ENCODE measurements around the gene CYGB. TPM values are rescaled to one million over a fixed set of nuclear protein-coding genes. Genes with fewer than 3 reads are reported as not detected.
"Not testable (repeated sequence)": the region's sequence is repeated elsewhere in the genome, so short reads cannot be mapped to it uniquely, and the experiment has no call there.

Gene CYGB
- total RNA-seq, 2 donors from 2014 or later = not detected

DNA sequence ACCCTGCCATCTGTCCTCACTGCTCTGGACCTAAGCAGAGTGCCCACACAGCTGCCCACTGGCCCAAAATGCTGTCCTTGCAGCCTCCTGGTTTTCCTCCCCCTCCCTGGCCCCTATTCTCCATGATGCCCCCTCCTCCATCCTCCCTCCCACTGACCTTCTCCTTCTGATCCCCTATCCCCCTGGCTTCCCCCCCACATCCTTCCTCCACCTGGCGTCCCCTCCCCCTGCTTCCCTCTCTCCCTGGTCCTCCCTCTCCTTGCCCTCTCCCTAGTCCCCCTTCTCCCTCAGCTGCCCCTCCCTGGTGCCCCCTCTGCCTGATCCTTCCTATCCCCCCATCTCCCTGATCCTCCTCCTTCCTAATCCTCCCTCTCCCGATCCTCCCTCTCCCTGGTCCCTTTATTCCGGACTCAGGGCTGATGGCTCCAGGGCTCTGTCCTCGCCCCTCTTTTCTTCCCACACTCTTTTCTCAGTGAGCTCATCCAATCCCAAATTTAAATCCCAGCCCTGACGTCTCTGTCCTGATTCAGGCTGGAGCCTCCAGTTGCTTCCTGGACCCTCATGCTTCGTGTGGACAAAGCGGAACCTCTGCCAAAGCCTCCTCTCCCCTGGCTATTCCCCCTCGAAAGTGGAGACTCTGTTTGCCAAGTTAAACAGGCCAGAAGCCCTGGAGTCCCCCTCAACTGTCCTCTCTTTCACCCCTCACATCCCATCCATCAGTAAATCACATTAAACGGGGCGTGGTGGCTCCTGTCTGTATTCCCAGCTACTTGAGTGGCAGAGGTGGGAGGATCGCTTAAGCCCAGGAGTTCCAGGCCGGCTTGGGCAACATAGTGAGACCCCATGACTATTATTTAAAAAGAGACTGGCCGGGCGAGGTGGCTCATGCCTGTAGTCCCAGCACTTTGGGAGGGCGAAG, 18.2 kb downstream of the CYGB start:
- Mint-ChIP-seq H3K4me1 (peaks cover 6% of the 10 kb centered on the region), H3K27ac (peak overlapping the region; percentile 81), H3K4me3 (no peak overlapping the region), H3K27me3 (no peaks in the 10 kb centered on the region), H3K9me3 (no peaks in the 10 kb centered on the region), H3K36me3 (ENCODE audit: low read depth) (no peaks in the 10 kb centered on the region)
- no peak for ATAC-seq (replicated peaks)

DNA sequence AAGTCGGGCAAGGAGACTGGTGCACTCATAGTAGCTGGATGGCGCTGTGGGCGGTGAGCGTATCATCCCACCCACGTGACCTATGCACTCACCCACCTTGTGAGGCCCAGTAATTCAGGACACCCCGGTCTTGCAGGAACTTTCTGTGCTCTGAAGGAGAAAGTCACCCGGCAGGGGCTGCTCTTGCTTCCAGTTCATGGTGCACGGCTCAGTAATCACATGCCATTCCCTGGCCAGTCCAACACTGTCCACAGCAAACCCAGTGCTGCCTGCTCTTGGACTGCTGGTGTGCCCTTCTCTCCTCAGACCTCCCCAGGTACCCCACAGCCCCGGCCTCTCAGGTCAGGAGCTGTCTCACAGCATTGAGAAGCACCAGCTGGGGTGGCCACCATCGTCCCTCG, 19.9 kb downstream of the CYGB start:
- H3K9me3 Mint-ChIP-seq = no peaks in the 10 kb centered on the region
- no peak overlapping the region for H3K4me3 Mint-ChIP-seq
- H3K27ac Mint-ChIP-seq = peak overlapping the region; percentile 72
- H3K4me1 Mint-ChIP-seq = peaks cover 18% of the 10 kb centered on the region
- no peaks in the 10 kb centered on the region for H3K36me3 Mint-ChIP-seq (ENCODE audit: low read depth)
- no peaks in the 10 kb centered on the region for H3K27me3 Mint-ChIP-seq
- no peak for ATAC-seq (replicated peaks)

DNA sequence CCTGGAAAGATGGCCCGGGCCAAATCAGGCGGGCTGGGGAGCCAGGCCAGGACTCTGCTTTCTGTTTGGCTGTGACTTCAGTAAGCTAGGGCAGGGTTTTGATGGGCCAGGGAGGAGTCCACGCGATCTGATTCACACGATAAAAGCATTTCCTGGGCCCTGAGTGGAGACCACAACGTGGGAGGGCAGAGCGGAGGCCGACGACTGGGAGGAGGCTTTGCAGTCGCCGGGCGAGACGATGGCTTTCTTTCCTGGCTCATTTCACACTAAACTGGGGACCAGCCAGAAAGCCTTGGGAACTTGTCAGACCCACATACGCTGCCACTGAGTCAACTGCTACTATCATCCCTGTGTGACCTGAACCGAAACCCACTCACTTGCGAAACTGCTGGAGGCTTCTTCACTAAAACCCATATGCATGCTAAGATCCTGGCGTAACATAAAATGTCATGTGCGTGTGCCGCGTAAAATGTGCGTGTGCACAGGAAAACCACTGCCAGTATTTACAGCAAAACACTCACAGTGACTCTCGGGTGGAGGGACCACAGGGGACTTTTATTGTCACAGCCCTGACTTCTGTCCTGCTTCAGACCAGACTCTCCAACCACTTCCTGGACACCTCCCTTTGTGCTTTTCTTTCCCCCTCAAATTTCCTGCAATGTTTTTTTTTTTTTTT, 22.1 kb downstream of the CYGB start:
- Mint-ChIP-seq H3K4me1 (peaks cover 26% of the 10 kb centered on the region), H3K36me3 (ENCODE audit: low read depth) (no peaks in the 10 kb centered on the region), H3K27me3 (no peaks in the 10 kb centered on the region), H3K27ac (peak overlapping the region; percentile 85), H3K9me3 (no peaks in the 10 kb centered on the region), H3K4me3 (peak overlapping the region; percentile 64)
- peak; percentile 91 for ATAC-seq (replicated peaks)

DNA sequence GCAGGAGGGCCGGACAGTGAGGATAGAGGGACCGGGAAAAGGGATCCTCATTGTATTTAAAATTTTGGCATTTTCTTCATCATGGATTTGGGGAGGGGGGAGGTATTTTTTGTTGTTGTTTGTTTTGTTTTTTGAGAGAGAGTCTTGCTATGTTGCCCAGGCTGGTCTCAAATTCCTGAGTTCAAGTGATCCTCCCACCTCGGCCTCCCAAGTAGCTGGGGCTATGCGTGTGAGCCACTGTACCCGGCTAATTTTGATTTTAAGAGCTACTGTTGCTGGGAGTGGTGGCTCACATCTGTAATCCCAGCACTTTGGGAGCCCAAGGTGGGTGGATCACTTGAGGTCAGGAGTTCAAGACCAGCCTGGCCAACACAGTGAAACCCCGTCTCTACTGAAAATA, 23.2 kb downstream of the CYGB start:
- not testable (repeated sequence) for H3K36me3 Mint-ChIP-seq (ENCODE audit: low read depth); ATAC-seq (replicated peaks); H3K27me3 Mint-ChIP-seq; H3K9me3 Mint-ChIP-seq
- peak overlapping the region; percentile 85 for H3K27ac Mint-ChIP-seq
- peak overlapping the region; percentile 64 for H3K4me3 Mint-ChIP-seq
- peaks cover 26% of the 10 kb centered on the region for H3K4me1 Mint-ChIP-seq

DNA sequence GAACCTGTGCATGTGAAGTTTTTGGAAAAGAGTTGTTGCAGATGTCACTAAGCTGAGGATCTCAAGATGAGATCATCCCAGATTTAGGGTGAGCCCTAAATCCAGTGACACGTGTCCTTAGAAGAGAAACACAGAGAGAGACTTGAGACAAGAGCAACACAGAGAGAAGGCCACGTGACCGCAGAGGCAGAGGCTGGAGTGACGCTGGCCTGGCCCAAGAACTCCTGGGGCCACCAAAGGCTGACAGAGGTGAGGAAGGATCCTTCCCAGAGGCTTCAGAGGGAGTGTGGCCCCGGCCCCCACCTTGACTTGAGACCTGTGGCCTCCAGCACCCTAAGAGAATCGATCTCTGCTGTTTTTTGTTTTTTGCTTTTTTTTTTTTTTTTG, 24.2 kb downstream of the CYGB start:
- H3K9me3 Mint-ChIP-seq = no peaks in the 10 kb centered on the region
- peak overlapping the region; percentile 65 for H3K27ac Mint-ChIP-seq
- H3K27me3 Mint-ChIP-seq = no peaks in the 10 kb centered on the region
- no peaks in the 10 kb centered on the region for H3K36me3 Mint-ChIP-seq (ENCODE audit: low read depth)
- peaks cover 21% of the 10 kb centered on the region for H3K4me1 Mint-ChIP-seq
- peak overlapping the region; percentile 19 for H3K4me3 Mint-ChIP-seq
- no peak for ATAC-seq (replicated peaks)

DNA sequence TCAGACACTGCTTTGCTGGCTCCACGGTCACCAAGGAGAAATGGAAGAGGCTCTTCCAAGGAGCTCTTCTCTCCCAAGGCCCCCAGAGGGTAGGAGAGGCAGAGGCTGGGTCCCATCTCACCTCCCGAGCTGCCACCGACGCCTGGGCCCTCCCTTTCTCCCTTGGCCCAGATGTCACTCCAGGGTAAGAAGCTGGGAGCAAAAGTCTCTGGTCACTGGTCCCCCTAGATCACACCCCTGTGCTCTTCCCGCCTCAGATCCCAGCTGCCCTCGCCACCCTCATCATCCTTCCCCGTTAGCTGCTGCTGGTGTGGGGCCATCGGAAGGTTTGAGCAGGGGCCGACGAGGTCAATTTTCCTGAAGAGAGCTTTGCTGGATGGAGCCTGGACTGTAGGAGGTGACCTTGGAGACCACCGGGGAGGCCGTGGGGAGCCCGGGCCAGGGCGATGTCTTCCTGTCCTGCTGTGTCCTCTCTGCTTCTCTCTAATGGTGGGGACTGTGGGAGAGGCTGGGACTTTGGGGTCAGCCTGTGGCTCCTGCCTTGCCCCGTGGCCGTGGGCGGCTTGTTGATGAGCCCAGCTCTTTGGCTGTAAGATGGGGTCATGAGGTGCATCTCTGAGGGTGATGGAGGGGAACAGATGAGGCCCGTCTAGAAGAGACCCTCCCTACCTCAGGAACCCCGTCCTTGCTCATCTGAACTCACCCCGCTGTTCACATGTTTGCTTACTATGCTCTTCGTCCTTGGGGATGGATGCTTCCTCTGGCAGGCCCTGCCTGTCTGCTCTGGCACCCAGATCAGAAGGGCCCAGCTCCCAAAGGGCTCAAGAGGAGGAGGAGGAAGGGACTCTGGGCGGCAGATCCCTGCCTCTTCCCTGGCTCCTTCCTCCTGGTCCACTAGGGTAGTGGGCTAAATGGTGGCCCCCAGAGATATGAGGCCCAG, 24.9 kb downstream of the CYGB start:
- Mint-ChIP-seq H3K27me3 (no peaks in the 10 kb centered on the region), H3K36me3 (ENCODE audit: low read depth) (no peaks in the 10 kb centered on the region), H3K9me3 (no peaks in the 10 kb centered on the region), H3K4me3 (peak overlapping the region; percentile 19), H3K27ac (peak overlapping the region; percentile 65), H3K4me1 (peaks cover 21% of the 10 kb centered on the region)
- no peak for ATAC-seq (replicated peaks)

DNA sequence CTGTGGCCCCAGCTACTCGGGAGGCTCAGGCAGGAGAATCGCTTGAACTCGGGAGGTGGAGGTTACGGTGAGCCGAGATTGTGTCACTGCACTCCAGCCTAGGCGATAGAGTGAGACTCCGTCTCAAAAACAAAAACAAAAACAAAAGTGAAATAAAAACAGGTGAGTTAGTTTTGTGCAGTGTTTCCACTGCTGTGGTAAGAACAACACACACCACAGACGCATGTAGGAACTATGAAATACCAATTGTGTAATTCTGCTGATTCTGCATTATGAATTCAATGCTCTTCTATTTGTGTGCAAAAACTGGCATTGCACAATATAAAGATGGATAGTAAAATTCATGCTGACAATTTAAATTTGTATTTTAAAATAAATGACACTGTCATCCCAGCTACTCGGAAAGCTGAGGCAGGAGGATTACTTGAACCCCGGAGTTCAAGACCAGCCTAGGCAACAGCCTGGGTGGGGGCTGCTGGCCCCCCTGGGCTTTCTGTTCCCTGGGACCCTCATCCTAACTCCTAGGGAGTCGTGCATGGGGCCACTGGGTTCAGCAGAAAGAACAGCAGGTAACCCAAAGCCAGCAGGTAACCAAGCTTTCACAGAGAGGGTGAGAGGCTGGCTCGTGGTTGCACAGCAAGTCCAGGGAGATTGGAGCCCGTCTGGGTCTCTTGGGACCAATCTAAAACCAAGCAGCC, 25.7 kb downstream of the CYGB start:
- Mint-ChIP-seq H3K4me1 (peaks cover 21% of the 10 kb centered on the region), H3K27me3 (no peaks in the 10 kb centered on the region), H3K27ac (peak overlapping the region; percentile 36), H3K36me3 (ENCODE audit: low read depth) (no peaks in the 10 kb centered on the region), H3K9me3 (no peaks in the 10 kb centered on the region), H3K4me3 (no peak overlapping the region)
- no peak for ATAC-seq (replicated peaks)

DNA sequence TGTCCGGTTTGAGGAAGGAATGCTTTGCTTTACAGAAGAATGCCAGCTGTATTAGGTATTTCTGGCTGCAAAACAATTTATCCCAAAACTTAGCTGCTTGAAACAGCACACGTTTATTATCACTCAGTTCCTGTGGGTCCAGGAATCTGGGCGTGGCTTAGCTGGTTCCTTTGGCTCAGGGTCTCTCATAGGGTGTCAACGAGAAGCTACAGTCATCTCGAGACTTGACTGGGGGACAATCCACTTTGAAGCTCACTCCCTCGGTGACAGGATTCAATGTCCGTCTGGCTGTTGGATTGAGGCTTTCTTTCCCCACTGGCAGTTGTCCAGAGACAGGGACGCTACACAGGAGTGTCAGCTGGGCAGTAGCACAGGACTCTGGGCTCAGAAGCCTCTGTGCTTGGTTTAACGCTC, 26.7 kb downstream of the CYGB start:
- ATAC-seq (replicated peaks) = no peak
- H3K9me3 Mint-ChIP-seq = no peaks in the 10 kb centered on the region
- no peaks in the 10 kb centered on the region for H3K36me3 Mint-ChIP-seq (ENCODE audit: low read depth)
- no peak overlapping the region for H3K27ac Mint-ChIP-seq
- H3K4me3 Mint-ChIP-seq = no peak overlapping the region
- peaks cover 21% of the 10 kb centered on the region for H3K4me1 Mint-ChIP-seq
- no peaks in the 10 kb centered on the region for H3K27me3 Mint-ChIP-seq

DNA sequence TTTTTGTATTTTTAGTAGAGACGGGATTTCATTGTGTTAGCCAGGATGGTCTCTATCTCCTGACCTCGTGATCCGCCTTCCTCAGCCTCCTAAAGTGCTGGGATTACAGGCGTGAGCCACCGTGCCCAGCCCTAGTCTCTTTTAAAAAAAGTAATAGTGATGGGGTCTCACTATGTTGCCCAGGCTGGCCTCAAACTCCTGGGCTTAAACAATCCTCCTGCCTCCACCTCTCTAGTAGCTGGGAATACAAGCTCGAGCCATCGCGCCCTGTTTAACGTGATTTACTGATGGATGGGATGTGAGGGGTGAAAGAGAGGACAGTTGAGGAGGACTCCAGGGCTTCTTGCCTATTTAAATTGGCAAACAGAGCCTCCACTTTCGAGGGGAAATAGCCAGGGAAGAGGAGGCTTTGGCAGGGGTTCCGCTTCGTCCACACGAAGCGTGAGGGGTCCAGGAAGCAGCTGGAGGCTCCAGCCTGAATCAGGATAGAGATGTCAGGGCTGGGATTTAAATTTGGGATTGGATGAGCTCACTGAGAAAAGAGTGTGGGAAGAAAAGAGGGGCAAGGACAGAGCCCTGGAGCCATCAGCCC, 28.9 kb downstream of the CYGB start:
- not testable (repeated sequence) for H3K27me3 Mint-ChIP-seq; ATAC-seq (replicated peaks); H3K36me3 Mint-ChIP-seq (ENCODE audit: low read depth); H3K9me3 Mint-ChIP-seq; H3K4me3 Mint-ChIP-seq; H3K27ac Mint-ChIP-seq
- peaks cover 16% of the 10 kb centered on the region for H3K4me1 Mint-ChIP-seq

DNA sequence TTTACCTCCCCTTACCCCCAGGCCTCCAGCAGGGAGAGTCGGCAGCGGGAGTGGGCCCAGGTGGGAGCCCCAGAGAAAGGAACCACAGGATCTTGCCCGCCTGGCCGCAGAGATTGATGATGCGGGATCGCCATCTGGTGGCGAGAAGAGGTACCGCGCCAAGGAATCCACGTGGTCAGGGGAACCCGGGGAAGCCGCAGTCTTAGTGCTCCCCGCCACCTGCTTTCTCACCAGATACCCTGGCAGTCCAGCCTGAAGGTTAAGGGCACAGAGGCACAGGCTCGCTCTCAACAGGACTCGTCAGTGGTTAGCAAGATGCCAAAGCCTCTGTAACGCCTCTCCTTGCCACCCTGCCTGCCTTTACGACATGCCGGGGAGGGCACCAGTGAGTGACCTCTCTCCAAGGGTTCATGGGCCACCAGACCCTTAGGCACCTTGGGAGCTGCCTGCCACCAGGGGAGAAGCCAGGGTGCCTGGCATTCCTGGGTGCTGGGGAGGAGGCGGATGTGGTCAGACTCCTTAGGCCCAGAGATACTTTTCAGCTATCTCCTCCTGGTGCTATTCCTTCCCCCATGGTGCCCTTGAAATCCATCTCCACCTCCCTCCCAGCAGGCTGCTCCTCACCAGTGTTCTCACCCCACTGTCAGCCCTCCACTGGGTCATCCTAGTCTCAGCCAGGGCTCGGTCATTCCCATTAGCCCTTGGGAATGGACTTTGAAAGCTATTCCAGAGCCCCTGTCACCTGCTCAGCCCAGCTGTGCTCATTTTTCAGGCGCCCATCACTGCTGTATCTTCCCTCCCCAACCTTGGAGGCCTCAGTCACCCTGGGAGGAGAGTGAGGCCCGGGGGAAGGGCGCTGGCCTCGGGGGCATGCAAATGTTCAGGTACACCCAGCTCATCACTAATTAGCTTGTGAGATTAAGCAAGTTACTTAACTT, 30.8 kb downstream of the CYGB start:
- H3K4me1 Mint-ChIP-seq = peaks cover 5% of the 10 kb centered on the region
- no peak overlapping the region for H3K4me3 Mint-ChIP-seq
- ATAC-seq (replicated peaks) = peak; percentile 88
- no peaks in the 10 kb centered on the region for H3K36me3 Mint-ChIP-seq (ENCODE audit: low read depth)
- H3K27me3 Mint-ChIP-seq = no peaks in the 10 kb centered on the region
- no peak overlapping the region for H3K27ac Mint-ChIP-seq
- no peaks in the 10 kb centered on the region for H3K9me3 Mint-ChIP-seq

DNA sequence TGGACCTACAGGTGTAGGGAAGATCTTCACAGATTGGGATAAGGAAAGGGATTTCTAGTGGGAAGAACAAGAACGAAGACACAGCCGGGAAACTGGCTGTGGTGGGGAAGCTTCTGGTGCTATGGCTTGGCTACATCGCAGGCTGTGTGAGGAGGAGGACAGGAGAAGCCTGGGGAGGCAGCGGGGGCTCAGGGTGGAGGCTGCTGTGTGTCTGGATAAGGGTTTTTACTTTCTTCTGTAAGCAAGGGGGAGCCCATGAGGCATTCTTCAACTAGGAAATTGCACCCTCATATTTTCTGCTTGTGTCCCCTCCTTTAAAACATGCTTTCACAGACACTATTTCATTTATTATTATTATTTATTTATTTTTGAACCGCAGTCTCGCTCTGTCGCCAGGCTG, 33.4 kb downstream of the CYGB start:
- no peaks in the 10 kb centered on the region for H3K9me3 Mint-ChIP-seq
- no peaks in the 10 kb centered on the region for H3K36me3 Mint-ChIP-seq (ENCODE audit: low read depth)
- no peak overlapping the region for H3K27ac Mint-ChIP-seq
- H3K27me3 Mint-ChIP-seq = no peaks in the 10 kb centered on the region
- H3K4me1 Mint-ChIP-seq = peaks cover 4% of the 10 kb centered on the region
- ATAC-seq (replicated peaks) = no peak
- no peak overlapping the region for H3K4me3 Mint-ChIP-seq

DNA sequence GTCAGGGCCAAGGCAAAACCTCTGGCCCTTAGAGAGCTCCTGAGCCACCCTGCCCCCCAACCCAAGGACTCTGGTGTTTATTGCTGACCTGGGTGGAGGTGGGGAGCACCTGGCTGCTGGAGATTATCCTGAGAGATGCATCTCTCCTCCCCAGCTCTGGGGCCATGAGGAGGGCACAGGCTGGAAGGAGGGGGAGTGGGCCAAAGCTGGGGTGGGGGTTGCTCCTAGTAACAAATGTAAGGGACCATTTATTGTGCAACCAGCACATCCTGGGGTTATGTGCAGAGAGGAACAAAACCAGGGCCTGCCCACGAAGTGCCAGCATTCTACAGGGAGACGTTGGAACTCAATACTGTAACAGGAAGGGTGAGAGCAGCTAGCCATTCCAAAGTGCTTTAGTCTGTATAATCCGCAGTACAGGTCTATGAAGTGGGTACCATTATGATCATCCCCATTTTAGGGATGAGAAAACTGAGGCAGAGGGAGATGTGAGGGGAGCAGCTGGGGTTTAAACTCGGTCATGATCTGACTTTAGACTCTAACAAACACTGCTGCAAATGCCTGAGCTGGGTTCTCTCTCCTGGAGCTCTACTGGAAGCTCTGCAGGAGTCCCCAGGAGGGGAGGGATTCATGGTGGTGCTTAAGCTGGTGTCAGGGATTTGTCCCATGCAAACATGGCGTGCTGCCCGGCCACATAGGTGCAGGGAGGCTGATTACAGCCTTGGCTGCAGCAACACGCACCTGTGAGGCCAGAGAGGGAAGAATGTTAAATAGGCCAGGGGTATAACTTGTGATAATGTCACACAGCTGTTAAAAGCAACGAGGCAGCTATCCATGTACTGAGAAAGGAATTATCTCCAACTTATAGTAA, 34.9 kb downstream of the CYGB start:
- no peaks in the 10 kb centered on the region for H3K9me3 Mint-ChIP-seq
- peaks cover 4% of the 10 kb centered on the region for H3K4me1 Mint-ChIP-seq
- peak overlapping the region; percentile 87 for H3K27ac Mint-ChIP-seq

More for the DNA sequence above, 34.9 kb downstream of the CYGB start:
- H3K4me3 Mint-ChIP-seq = peak overlapping the region; percentile 78
- ATAC-seq (replicated peaks) = no peak
- no peaks in the 10 kb centered on the region for H3K27me3 Mint-ChIP-seq
- H3K36me3 Mint-ChIP-seq (ENCODE audit: low read depth) = peaks cover 4% of the 10 kb centered on the region
